ELR (cell line): ENCODE results near the gene RAB33A.
A peak's percentile ranks its signal among the peaks of the same experiment; 100 is the strongest.
"Not testable (repeated sequence)": the region's sequence is repeated elsewhere in the genome, so short reads cannot be mapped to it uniquely, and the experiment has no call there.

Experiments
- DNase-seq: peaks from one replicate; pipeline ENCODE4 v3.0.0-alpha.2; 2015; ENCODE audit warnings: low read depth

RAB33A gene

DNA sequence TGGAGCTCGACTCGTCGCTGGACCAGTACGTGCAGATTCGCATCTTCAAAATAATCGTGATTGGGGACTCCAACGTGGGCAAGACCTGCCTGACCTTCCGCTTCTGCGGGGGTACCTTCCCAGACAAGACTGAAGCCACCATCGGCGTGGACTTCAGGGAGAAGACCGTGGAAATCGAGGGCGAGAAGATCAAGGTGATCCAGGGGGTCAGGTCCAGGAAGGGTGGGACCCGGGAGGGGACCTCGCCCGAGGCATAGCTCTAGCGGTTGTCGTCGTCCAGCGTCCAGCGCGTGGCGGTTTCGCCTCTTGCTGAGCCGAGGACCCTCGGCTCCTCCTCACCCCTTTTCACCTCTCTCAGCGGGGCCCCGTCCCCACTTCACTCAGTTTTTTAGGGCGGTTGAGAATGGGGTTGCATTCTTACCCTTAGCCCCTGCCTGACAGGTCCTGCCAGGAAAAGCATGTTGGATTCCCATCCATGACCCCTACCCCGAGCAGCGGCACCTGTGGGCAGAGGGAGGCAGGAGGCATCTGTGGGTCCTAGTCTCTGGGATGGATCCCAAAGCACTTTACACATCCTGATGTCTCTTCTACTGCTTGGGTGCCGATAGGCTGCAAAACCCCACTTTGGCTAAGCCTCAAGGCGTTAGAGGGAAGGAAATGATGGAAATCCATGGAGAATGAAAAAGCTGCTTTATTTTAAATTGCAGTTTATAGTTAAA, 524 bp downstream of the RAB33A start:
- DNase-seq = no peak

- DNase-seq = peak; percentile 84
These were observed 1.6 kb downstream of the RAB33A start for GRCh38 chrX:130173190-130173895.

DNA sequence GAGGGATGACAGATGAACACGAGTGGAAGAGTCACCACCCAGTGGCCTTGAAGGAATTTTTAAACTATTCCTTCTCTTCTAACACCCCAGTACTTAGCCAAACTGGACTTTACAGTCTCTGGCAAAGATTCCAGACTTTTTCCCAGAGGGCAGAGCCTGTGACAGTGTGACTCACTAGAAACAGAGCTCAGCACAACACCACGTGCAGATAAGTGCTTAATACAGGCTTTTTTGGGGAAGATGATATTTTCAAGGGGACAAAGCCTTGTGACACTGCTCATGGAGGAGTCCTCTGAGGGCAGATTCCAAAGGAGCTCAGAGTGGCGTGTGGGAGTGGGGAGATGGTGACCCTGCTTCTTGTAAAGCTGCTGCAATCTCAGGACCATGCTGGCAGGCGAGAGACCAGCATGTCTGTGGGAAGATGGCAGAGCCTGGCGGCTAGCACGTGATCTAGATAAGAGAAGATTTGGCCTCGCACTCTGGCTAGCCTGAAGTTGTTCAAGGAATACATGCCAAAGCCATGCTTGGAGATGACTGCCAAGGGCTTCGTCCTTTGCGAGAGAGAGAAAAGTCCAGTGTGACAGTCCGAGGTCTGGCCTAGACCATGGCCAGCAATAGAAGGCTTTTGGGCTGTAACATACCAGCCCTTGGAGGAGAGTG, 2.4 kb downstream of the RAB33A start:
- peak; percentile 73 for DNase-seq

DNA sequence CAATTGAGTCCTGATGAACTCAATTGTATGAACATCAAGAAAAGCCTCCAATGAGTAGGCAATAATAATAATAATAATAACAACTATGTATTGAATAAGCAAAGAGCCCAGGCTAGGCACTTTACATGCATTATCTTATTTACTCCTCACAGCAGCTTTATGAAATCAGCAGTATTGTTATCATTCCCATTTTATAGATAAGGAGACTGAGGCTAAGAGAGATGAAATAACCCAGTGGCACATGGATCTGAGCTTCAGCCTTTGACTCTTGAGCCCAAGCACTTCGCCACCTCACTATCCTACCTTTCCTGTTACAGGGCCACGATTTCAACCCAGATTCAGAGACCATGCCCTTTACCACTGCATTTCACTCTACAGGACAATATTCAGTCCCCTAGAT, 3.2 kb downstream of the RAB33A start:
- no peak for DNase-seq

DNA sequence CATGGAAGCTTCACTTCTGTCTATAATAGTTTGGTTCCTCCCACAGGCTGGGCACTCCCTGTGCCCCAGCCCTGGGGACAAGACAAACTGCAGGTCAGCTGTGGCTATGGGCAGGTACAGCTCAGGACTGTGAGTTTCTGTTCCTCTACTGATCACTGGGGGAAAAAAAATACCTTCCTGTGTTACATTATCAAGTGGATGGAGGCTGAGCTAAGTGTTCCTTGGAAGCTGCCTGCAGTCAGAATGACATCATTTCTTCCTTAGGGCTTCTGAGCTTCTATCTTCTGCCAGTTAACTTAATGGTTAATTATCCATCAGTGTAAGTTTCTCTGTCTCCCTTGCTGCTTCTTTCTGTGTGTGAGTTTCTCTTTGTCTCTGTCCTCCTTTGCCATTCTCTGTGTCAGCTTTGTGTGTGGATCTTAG, 4.6 kb downstream of the RAB33A start:
- peak; percentile 12 for DNase-seq

GRCh38 chrX:130176942-130177341, 5.2 kb downstream of the RAB33A start:
- no peak for DNase-seq

DNA sequence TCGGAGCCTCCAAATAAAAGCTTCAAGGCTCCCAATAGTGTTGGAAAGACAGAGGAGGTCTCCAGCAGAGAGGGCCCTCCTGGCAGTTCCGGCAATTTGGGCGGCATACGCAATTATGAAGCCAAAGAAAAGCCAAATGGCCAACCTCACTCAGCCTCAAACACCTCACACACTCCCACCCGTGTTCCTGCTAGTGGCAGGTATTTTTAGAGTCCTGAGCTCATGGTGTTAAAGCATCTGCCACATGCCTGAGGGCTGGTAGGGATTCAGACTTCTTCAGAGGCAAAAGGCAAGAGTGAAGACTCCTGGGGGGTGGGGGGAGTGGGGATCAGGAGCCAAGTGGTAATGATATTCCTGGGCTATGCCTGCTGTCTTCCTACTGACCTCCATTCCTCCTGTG, 7.4 kb downstream of the RAB33A start:
- no peak for DNase-seq

DNA sequence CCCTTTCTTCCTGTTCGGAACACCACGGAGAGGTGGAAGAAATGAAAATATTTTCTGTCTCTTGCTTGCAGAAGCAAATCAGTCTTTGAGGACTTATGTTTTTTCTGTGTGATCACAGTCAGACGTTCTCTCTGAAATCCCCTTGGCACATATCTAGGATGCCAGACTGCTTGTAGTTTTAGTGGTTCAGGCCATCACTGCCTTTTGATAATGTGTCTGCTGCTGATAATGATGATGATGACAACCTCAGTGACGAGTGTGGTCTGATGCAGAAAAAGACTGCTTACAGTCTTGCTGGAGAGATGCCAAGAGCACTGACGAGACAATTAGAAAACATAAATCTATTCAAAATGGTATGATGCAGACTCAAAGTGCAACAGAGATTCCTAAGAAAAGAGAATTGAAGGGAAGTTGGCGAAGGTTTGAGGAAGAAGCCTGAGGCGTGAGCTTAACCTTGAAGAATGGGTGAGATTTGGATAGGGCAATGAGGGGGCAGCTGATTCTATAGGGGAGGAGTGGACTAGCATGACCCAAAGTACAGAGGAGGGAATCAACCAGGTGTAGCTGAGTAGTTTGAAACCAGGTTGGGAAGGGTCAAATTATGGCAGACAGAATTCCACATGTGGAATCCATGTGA, 7.9 kb downstream of the RAB33A start:
- DNase-seq = no peak

GRCh38 chrX:130184168-130184567, 12.4 kb downstream of the RAB33A start:
- DNase-seq = no peak

DNA sequence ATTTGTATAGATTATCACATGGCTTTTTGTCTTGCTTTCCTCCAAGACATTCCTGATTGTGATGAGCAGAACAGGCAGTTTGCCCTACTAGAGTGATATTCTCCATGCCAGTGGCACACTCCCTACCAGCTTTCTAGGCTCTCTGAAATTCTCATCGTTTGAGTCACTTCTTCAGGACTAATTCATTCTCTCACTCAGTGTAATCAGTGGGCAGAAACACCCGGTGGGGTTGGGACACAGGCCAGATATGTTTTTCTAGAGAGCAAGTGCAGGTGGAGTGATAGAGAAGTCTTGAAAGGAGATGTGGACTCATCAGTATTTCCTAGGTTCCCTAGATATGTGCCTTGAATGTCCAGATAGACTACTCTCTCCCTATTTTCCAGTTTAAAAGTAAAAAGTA, 13.1 kb downstream of the RAB33A start:
- no peak for DNase-seq

- DNase-seq = no peak
These were observed 14.9 kb downstream of the RAB33A start for GRCh38 chrX:130186651-130187050.

- no peak for DNase-seq
These were observed 19.0 kb downstream of the RAB33A start for GRCh38 chrX:130190801-130191200.

- DNase-seq = no peak
These were observed 24.7 kb downstream of the RAB33A start for GRCh38 chrX:130196466-130196865.

DNA sequence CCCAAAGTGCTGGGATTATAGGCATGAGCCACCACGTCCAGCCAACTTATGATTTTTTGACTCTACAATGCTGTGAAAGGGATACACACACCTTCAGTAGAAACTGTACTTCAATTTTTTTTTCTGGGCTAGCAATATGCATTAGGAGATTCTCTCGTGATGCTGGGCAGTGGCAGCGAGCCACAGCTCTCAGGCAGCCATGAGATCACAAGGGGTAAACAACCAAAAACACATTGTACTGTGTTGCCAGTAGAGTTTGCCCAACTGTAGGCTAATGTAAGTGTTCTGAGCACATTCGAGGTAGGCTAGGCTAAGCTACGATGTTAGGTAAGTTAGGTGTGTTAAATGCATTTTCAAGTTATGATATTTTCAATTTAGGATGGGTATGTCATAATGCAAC, 25.7 kb downstream of the RAB33A start:
- DNase-seq = no peak

GRCh38 chrX:130204647-130205046, 32.9 kb downstream of the RAB33A start:
- no peak for DNase-seq

DNA sequence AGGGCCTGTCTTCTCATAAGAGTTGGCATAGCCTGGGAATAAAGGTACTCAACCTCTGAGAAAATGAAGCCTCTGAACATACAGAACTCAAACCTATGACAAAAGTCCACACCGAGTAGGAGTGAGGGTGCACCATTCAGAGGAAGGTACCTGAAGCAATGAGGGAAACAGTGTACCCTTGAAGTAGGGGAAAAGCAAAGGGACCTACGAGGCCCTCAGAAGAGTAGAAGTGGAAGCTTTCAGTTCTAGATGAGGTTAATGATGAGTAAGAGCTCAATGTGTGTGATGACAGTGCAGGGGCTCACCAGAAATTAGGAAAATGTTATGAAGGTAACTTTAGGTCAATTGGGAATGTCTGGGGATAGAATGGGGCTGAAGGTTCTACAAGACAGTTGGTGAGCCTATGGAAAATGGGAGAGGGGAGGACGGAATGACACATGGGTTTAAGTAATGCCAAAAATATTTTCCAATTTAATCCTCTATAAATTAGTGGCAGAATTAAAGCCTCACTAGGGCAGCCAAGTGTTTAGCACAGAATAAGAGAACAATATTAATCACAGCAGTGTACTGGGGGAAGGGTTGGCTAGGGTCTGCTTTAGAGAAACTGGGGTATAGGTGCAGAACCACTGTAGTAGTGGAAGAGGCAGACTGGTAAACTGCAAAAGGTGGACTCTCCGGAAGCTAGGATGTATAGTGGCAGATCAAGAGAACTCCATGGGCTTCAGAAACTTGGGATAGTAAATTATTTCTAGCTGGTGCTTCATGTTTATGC, 39.8 kb downstream of the RAB33A start:
- no peak for DNase-seq

- DNase-seq = no peak
These were observed 40.6 kb downstream of the RAB33A start for GRCh38 chrX:130212371-130212770.

GRCh38 chrX:130213376-130213775, 41.6 kb downstream of the RAB33A start:
- no peak for DNase-seq

- DNase-seq = no peak
These were observed 44.6 kb downstream of the RAB33A start for GRCh38 chrX:130216320-130216719.

DNA sequence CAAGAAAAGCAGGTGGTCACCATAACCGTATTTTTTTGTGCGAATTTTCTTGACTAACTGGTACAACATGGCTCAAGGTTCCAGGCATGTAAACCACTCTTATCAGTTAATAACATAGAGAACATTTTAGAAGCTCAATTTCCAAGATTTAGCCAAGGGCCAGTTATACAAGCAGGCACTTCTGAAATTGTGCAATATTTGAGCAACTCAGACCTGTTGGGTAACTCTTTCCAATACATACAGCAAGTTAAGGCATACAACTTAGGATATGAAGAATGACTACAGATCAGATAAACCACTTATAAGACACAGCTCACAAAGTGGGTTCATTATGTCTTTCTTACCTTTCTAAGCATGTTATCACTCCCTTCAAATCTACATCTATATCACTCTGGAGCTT, 53.0 kb downstream of the RAB33A start:
- no peak for DNase-seq

DNA sequence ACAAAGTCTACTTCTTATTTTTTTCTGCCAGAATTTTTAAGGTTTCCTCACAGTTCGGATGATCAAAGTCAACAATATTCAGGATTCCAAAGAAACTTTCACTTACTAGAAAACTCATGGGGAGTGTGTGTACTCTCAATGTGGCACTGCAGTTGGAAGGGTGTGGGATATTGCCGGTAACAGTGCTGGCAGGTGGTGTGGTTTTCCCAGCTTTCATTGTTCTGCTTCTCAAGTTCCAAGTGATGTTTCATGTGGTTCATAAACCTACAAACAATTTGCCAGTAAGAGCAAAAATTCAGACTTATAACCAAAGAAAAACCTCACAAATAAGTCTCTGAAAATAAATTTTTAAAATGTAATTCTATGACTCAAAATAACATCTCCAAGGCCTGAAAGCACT, 57.1 kb downstream of the RAB33A start:
- no peak for DNase-seq

- not testable (repeated sequence) for DNase-seq
These were observed 59.4 kb downstream of the RAB33A start for GRCh38 chrX:130231184-130231583.
